K562 (cell line): Measurements from ENCODE around the gene PPRC1. TPM values are rescaled to one million over a fixed set of nuclear protein-coding genes. Genes with fewer than 3 reads are reported as not detected.

Source experiments
- CEBPB ChIP-seq: fragments of 450-650 bp; IDR thresholded peaks from 2 replicates; pipeline ENCODE4 v1.6.1; 2016; ENCODE audit warnings: missing genetic modification characterization, missing compliant biosample characterization
- CREB5 ChIP-seq: fragments of 250-450 bp; sonication (Bioruptor Pico); IDR thresholded peaks from 2 replicates; pipeline ENCODE4 v1.5.0; 2020; ENCODE audit warnings: mild to moderate bottlenecking
- JUND ChIP-seq, 2 experiments: IDR thresholded peaks; 2 replicates in 1 of 2; 3 replicates in 1 of 2; pipeline ENCODE4 v1.6.1; 2011; ENCODE audit warnings: borderline replicate concordance in 2 of 2, low read depth in 2 of 2, low read length in 2 of 2, improper control_type of control experiment in 1 of 2, missing biosample characterization in 1 of 2, missing genetic modification characterization in 1 of 2, missing genetic modification reagents in 1 of 2
- MCM2 ChIP-seq: fragments of 450-650 bp; IDR thresholded peaks from 2 replicates; pipeline ENCODE4 v1.6.1; 2017; ENCODE audit warnings: low read depth, mild to moderate bottlenecking
- POLR2H ChIP-seq: IDR thresholded peaks from 2 replicates; pipeline ENCODE4 v1.6.1; 2016; ENCODE audit warnings: missing genetic modification characterization, low read depth, mild to moderate bottlenecking, control low read depth, missing compliant biosample characterization, moderate library complexity
- PRDM10 ChIP-seq: fragments of 450-650 bp; IDR thresholded peaks from 2 replicates; pipeline ENCODE4 v1.6.1; 2018; ENCODE audit not compliant: partially characterized antibody
- RFX5 ChIP-seq: IDR thresholded peaks from 2 replicates; pipeline ENCODE4 v1.6.1; 2011; ENCODE audit warnings: low read depth, mild to moderate bottlenecking, improper control_type of control experiment, low read length
- RNF219 ChIP-seq: fragments of 250-450 bp; sonication (Bioruptor Pico); IDR thresholded peaks from 2 replicates; pipeline ENCODE4 v1.5.0; 2022; ENCODE audit warnings: mild to moderate bottlenecking
- SMAD4 ChIP-seq: fragments of 250-450 bp; sonication (Bioruptor Pico); conservative IDR thresholded peaks from 2 replicates; pipeline ENCODE4 v1.8.0; 2021; ENCODE audit warnings: inconsistent platforms, mild to moderate bottlenecking, moderate library complexity
- SNRNP70 ChIP-seq: fragments of 200-400 bp; formaldehyde crosslinking; optimal IDR thresholded peaks from 2 replicates; pipeline ENCODE3; 2017; ENCODE audit warnings: low read depth, low read length
- TAL1 ChIP-seq: fragments of 450-650 bp; IDR thresholded peaks from 2 replicates; pipeline ENCODE4 v1.6.1; 2016; ENCODE audit warnings: mild to moderate bottlenecking
- TEAD2 ChIP-seq: fragments of 450-650 bp; IDR thresholded peaks from 2 replicates; pipeline ENCODE4 v1.6.1; 2016; ENCODE audit warnings: missing genetic modification characterization, control low read depth, missing compliant biosample characterization
- THAP12 ChIP-seq: fragments of 250-450 bp; sonication (Bioruptor Pico); IDR thresholded peaks from 2 replicates; pipeline ENCODE4 v1.9.0; 2021; ENCODE audit warnings: mild to moderate bottlenecking, inconsistent platforms
- ZC3H4 ChIP-seq: sonication (generic); formaldehyde crosslinking; IDR thresholded peaks from 2 replicates; pipeline ENCODE4 v1.9.0; 2021; ENCODE audit warnings: missing genetic modification reagents, borderline replicate concordance
- ZFX ChIP-seq: sonication (generic); formaldehyde crosslinking; IDR thresholded peaks from 2 replicates; pipeline ENCODE4 v1.8.0; 2022; ENCODE audit warnings: mild to moderate bottlenecking, missing genetic modification reagents, moderate library complexity
- ZNF143 ChIP-seq: sonication (generic); formaldehyde crosslinking; IDR thresholded peaks from 2 replicates; pipeline ENCODE4 v1.9.0; 2022; ENCODE audit warnings: mild to moderate bottlenecking, missing genetic modification reagents
- polyA plus RNA-seq, 8 experiments: library from polyadenylated mRNA; depleted of rRNA in 4 of 8; stranded (reverse) in 5 of 8; unstranded in 3 of 8; fragments of >200 nt; fragmentation: Nextera tagmentation in 2 of 8; fragmentation: Illumina TruSeq in 1 of 8; extraction: Ambion mirVana in 2 of 8; extraction: Trizol in 1 of 8; gene quantifications; 2 replicates each; pipeline versions ENCODE4 v1.2.1 to v1.2.3, GENCODE V29; 2011 to 2014; ENCODE audit warnings: inconsistent platforms in 1 of 8, missing spikeins in 1 of 8
- total RNA-seq, 7 experiments: library from RNA; depleted of rRNA in 6 of 7; stranded (reverse); fragments of >200 nt in 6 of 7; fragmentation: Illumina TruSeq in 2 of 7; extraction: Trizol in 2 of 7; gene quantifications; 2 replicates each; pipeline versions ENCODE4 v1.2.1 to v1.2.3, GENCODE V29; 2011 to 2021; ENCODE audit warnings: low replicate concordance in 1 of 7

The PPRC1 gene
- total and polyA plus RNA-seq, 9 of the 15 experiments (the other 6 are each of a cell fraction or from before 2014, with no cell fraction given): 8.5 to 47.1 (median 16.2) TPM

GRCh38 chr10:102151774-102152544, 19.1 kb downstream of the PPRC1 start, which contains the start of gene NOLC1 (continued):
- peak; percentile 65; the same call in 1 of the 2 replicates for TF ChIP-seq JUND (IDR thresholded peaks at IDR 0.05; ENCODE audit: borderline replicate concordance, low read depth, low read length)
- peak; percentile 80; the same call in 2 of the 3 replicates for TF ChIP-seq JUND (tag; IDR thresholded peaks at IDR 0.05; ENCODE audit: borderline replicate concordance, low read depth, low read length)
- TF ChIP-seq ZFX (CRISPR knock-in tag): peak; percentile 72
- no peak for TF ChIP-seq ZC3H4
- 0 out of 2 replicates have a peak, but pooled peaks have one; percentile 36 for TF ChIP-seq TEAD2 (tag)
- no peak for TF ChIP-seq RNF219 (CRISPR knock-in tag)
- TF ChIP-seq RFX5: no peak
- peak; percentile 66 for TF ChIP-seq ZNF143 (CRISPR knock-in tag)
- no peak for TF ChIP-seq SNRNP70
- TF ChIP-seq THAP12 (CRISPR knock-in tag): no peak
- TF ChIP-seq CEBPB (tag): 0 out of 2 replicates have a peak, but pooled peaks have one; percentile 22
- TF ChIP-seq MCM2: no peak
- no peak for TF ChIP-seq CREB5 (CRISPR knock-in tag)
- TF ChIP-seq TAL1: no peak
- TF ChIP-seq SMAD4 (CRISPR knock-in tag): 0 out of 2 replicates have a peak, but pooled peaks have one; percentile 8
- TF ChIP-seq PRDM10: peak; percentile 97
- TF ChIP-seq POLR2H (tag): peak; percentile 76
